Measurements from ENCODE around the gene NCOR1. TPM values are rescaled to one million over a fixed set of nuclear protein-coding genes. Genes with fewer than 3 reads are reported as not detected.

Gene NCOR1
- total and polyA plus RNA-seq, 10 of the 15 experiments (the other 5 are each of a cell fraction or from before 2014, with no cell fraction given): 34.5 to 135 (median 82.9) TPM

- Histone ChIP-seq H3K4me1 (ENCODE audit: control insufficient read depth, insufficient read depth, low read length) (peaks cover 11% of the 10 kb centered on the region), H3K4me3 (peak overlapping the region; percentile 85), H3K27me3 (replicated peaks in 1 of 2; ENCODE audit: control insufficient read depth in 2 of 2, insufficient read depth in 2 of 2, low read length in 1 of 2) (no peaks in the 10 kb centered on the region), H3K36me3 (ENCODE audit: control insufficient read depth in 2 of 2, insufficient read depth in 2 of 2, low read length in 1 of 2) (peaks cover 5 to 6% of the 10 kb centered on the region in 2 experiments; a peak in 3 of 4 replicates), H2AFZ (ENCODE audit: control insufficient read depth, low read depth, low read length) (no peak overlapping the region), H3K4me2 (ENCODE audit: control insufficient read depth, insufficient read depth) (peak overlapping the region; percentile 93), H3K9me3 (replicated peaks; ENCODE audit: control insufficient read depth, insufficient read depth, low read length) (peaks cover 2% of the 10 kb centered on the region), H4K20me1 (ENCODE audit: control insufficient read depth, insufficient read depth) (no peaks in the 10 kb centered on the region), H3K79me2 (ENCODE audit: control insufficient read depth, insufficient read depth, low read length) (peaks cover 23% of the 10 kb centered on the region), H3K9ac (ENCODE audit: control insufficient read depth, insufficient read depth, low read length) (no peak overlapping the region), H3K27ac (ENCODE audit: control insufficient read depth, insufficient read depth) (no peak overlapping the region)
- RAD21 ChIA-PET (ENCODE audit: unreplicated experiment): no interaction called here
- POLR2A ChIA-PET: no interaction called here
- CTCF ChIA-PET: interaction anchor here (0.7 to 0.8 kb wide), 2 partner anchors 172 to 173 kb away, joined by 3 read pairs; no protein-coding TSS in a partner anchor
- TF ChIP-seq MTA3 (IDR thresholded peaks at IDR 0.05; ENCODE audit: borderline replicate concordance, low read length) (no peak), ZBED1 (IDR thresholded peaks at IDR 0.05; ENCODE audit: borderline replicate concordance) (no peak), BCL3 (IDR thresholded peaks at IDR 0.05; ENCODE audit: borderline replicate concordance, insufficient read depth, low read depth, low read length, poor library complexity, severe bottlenecking) (no peak), RCOR1 (conservative IDR thresholded peaks at IDR 0.05; ENCODE audit: low read depth, low read length) (no peak), RELA (IDR thresholded peaks at IDR 0.05; ENCODE audit: borderline replicate concordance, partially characterized antibody) (no peak), GATAD2B (conservative IDR thresholded peaks at IDR 0.05; ENCODE audit: low read depth) (no peak)
- SMC1A ChIA-PET (ENCODE audit: uncharacterized antibody, unreplicated experiment): interaction anchor here (0.8 to 1.1 kb wide), 2 partner anchors 20 to 520 kb away, joined by 3 read pairs; no protein-coding TSS in a partner anchor
- intact Hi-C loops (cut with micrococcal nuclease; ENCODE audit: unreplicated experiment) (no loop called here), in situ Hi-C loops (cut with MboI) (no loop called here)
- no peak for FAIRE-seq
- no peak for DNase-seq (ENCODE audit: low read depth, low spot score)
- ATAC-seq: no peak
- BruUV-seq (replicated peaks): no TSS peak
These were observed 214.0 kb downstream of the NCOR1 start for GRCh38 chr17:16001226-16001897.

Data from GM12878 (cell line).